Neural cell (in vitro differentiated cells): ENCODE measurements around the gene MILR1. TPM values are rescaled to one million over a fixed set of nuclear protein-coding genes. Genes with fewer than 3 reads are reported as not detected.

Experiments
- H2AFZ ChIP-seq: fragments of 200-600, 300-800 bp; sonication (generic), shearing (Covaris generic); 2 replicates; pipeline ENCODE4 v1.6.0; 2014; ENCODE audit warnings: low read depth, mild to moderate bottlenecking, antibody characterized with exemption, low read length, moderate library complexity
- H3F3A ChIP-seq: fragments of 200-600 bp; shearing (Covaris generic); 2 replicates; pipeline ENCODE4 v1.6.1; 2016; ENCODE audit warnings: mild to moderate bottlenecking, moderate library complexity, mixed read lengths, antibody characterized with exemption, low read length; ENCODE audit not compliant: insufficient read depth, poor library complexity, severe bottlenecking
- H3K27ac ChIP-seq: fragments of 200-600, 300-800 bp; sonication (generic), shearing (Covaris generic); 2 replicates; pipeline ENCODE4 v1.5.1; 2014; ENCODE audit warnings: mild to moderate bottlenecking, low read length, moderate library complexity
- H3K27me3 ChIP-seq: fragments of 300-800, 200-600 bp; sonication (generic), shearing (Covaris generic); 2 replicates; pipeline ENCODE4 v1.6.0; 2014; ENCODE audit warnings: mild to moderate bottlenecking, low read depth, low read length, moderate library complexity; ENCODE audit not compliant: insufficient read depth
- H3K36me3 ChIP-seq: fragments of 300-800, 200-600 bp; sonication (generic), shearing (Covaris generic); 2 replicates; pipeline ENCODE4 v1.5.1; 2014; ENCODE audit warnings: mild to moderate bottlenecking, antibody characterized with exemption, low read length, moderate library complexity; ENCODE audit not compliant: insufficient read depth
- H3K4me2 ChIP-seq: fragments of 300-800, 200-600 bp; sonication (generic), shearing (Covaris generic); 2 replicates; pipeline ENCODE4 v1.6.0; 2014; ENCODE audit warnings: mild to moderate bottlenecking, low read length
- H3K4me3 ChIP-seq: fragments of 300-800, 200-600 bp; sonication (generic), shearing (Covaris generic); 2 replicates; pipeline ENCODE4 v1.5.1; 2014; ENCODE audit warnings: mild to moderate bottlenecking, low read length, moderate library complexity
- H3K79me2 ChIP-seq: fragments of 200-600 bp; shearing (Covaris generic); replicated peaks from 2 replicates; pipeline ENCODE4 v1.6.0; 2014; ENCODE audit warnings: mild to moderate bottlenecking, low read length, moderate library complexity; ENCODE audit not compliant: insufficient read depth
- H3K9ac ChIP-seq: fragments of 300-800, 200-600 bp; sonication (generic), shearing (Covaris generic); 2 replicates; pipeline ENCODE4 v1.6.1; 2016; ENCODE audit warnings: mild to moderate bottlenecking, low read length, mixed read lengths
- H3K9me2 ChIP-seq: fragments of 200-600 bp; shearing (Covaris generic); 2 replicates; pipeline ENCODE4 v1.6.1; 2016; ENCODE audit warnings: mild to moderate bottlenecking, low read length, mixed read lengths; ENCODE audit not compliant: insufficient read depth
- H3K9me3 ChIP-seq: fragments of 200-600, 300-800 bp; sonication (generic), shearing (Covaris generic); 2 replicates; pipeline ENCODE4 v1.6.1; 2016; ENCODE audit warnings: mild to moderate bottlenecking, mixed run types, low read length, moderate library complexity, mixed read lengths
- H4K20me1 ChIP-seq: fragments of 200-600 bp; shearing (Covaris generic); 2 replicates; pipeline ENCODE4 v1.6.1; 2016; ENCODE audit warnings: mild to moderate bottlenecking, mixed run types; ENCODE audit not compliant: insufficient read depth
- EP300 ChIP-seq: fragments of 450-650 bp; conservative IDR thresholded peaks from 2 replicates; pipeline ENCODE4 v1.6.1; 2014; ENCODE audit warnings: antibody characterized with exemption, mild to moderate bottlenecking, moderate library complexity; ENCODE audit not compliant: poor library complexity, severe bottlenecking
- EZH2 ChIP-seq: fragments of 200-600, 300-800 bp; shearing (Covaris generic), sonication (generic); IDR thresholded peaks from 2 replicates; pipeline ENCODE4 v1.6.1; 2014; ENCODE audit warnings: antibody characterized with exemption, low read length, borderline replicate concordance, mild to moderate bottlenecking; ENCODE audit not compliant: insufficient read depth, poor library complexity, severe bottlenecking
- MXI1 ChIP-seq: fragments of 450-650 bp; conservative IDR thresholded peaks from 2 replicates; pipeline ENCODE4 v1.6.1; 2014; ENCODE audit warnings: antibody characterized with exemption, mild to moderate bottlenecking; ENCODE audit not compliant: poor library complexity, severe bottlenecking
- POLR2AphosphoS5 ChIP-seq: IDR thresholded peaks from 2 replicates; pipeline ENCODE4 v1.6.1; 2012
- RAD21 ChIP-seq: fragments of 450-650 bp; conservative IDR thresholded peaks from 2 replicates; pipeline ENCODE4 v1.6.1; 2014; ENCODE audit warnings: antibody characterized with exemption, mild to moderate bottlenecking, moderate library complexity
- REST ChIP-seq: IDR thresholded peaks from 2 replicates; pipeline ENCODE4 v1.6.1; 2012; ENCODE audit warnings: borderline replicate concordance
- SMC3 ChIP-seq: fragments of 450-650 bp; conservative IDR thresholded peaks from 2 replicates; pipeline ENCODE4 v1.6.1; 2014; ENCODE audit warnings: antibody characterized with exemption, mild to moderate bottlenecking, moderate library complexity; ENCODE audit not compliant: poor library complexity
- TAF1 ChIP-seq: IDR thresholded peaks from 2 replicates; pipeline ENCODE4 v1.6.1; 2012; ENCODE audit warnings: low read depth
- polyA plus RNA-seq: library from polyadenylated mRNA; depleted of rRNA; stranded (reverse); fragments of >200 nt; gene quantifications from 2 replicates; pipeline ENCODE4 v1.2.3, GENCODE V29; 2014
- TF ChIP-seq, protein P1 (sequence below): fragments of 450-650 bp; IDR thresholded peaks from 2 replicates; pipeline ENCODE4 v1.5.1; 2014; ENCODE audit warnings: antibody characterized with exemption, mild to moderate bottlenecking, moderate library complexity; ENCODE audit not compliant: poor library complexity, severe bottlenecking

MILR1 gene
- polyA plus RNA-seq, 1 donor from 2014 or later, result not detected

GRCh38 chr17:64508683-64509082, 59.8 kb downstream of the MILR1 start:
- peak overlapping the region; percentile 97 for H3K4me3 ChIP-seq
- peaks cover 20% of the 10 kb centered on the region for H4K20me1 ChIP-seq
- peaks cover 5% of the 10 kb centered on the region for H3K36me3 ChIP-seq
- H3K27me3 ChIP-seq, result no peaks in the 10 kb centered on the region
- TF ChIP-seq EP300 (no peak), MXI1 (no peak), TAF1 (no peak), SMC3 (no peak), EZH2 (no peak), POLR2AphosphoS5 (no peak), REST (no peak), RAD21 (no peak)
- TF ChIP-seq, protein P1, sequence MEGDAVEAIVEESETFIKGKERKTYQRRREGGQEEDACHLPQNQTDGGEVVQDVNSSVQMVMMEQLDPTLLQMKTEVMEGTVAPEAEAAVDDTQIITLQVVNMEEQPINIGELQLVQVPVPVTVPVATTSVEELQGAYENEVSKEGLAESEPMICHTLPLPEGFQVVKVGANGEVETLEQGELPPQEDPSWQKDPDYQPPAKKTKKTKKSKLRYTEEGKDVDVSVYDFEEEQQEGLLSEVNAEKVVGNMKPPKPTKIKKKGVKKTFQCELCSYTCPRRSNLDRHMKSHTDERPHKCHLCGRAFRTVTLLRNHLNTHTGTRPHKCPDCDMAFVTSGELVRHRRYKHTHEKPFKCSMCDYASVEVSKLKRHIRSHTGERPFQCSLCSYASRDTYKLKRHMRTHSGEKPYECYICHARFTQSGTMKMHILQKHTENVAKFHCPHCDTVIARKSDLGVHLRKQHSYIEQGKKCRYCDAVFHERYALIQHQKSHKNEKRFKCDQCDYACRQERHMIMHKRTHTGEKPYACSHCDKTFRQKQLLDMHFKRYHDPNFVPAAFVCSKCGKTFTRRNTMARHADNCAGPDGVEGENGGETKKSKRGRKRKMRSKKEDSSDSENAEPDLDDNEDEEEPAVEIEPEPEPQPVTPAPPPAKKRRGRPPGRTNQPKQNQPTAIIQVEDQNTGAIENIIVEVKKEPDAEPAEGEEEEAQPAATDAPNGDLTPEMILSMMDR, result no peak
- no peak overlapping the region for H2AFZ ChIP-seq
- H3K9me2 ChIP-seq, result no peaks in the 10 kb centered on the region
- no peaks in the 10 kb centered on the region for H3K9me3 ChIP-seq
- peaks cover 68% of the 10 kb centered on the region for H3K79me2 ChIP-seq
- H3K9ac ChIP-seq, result peak overlapping the region; percentile 100
- peaks cover 8% of the 10 kb centered on the region for H3F3A ChIP-seq
- no peak overlapping the region for H3K27ac ChIP-seq
- peak overlapping the region; percentile 97 for H3K4me2 ChIP-seq

DNA sequence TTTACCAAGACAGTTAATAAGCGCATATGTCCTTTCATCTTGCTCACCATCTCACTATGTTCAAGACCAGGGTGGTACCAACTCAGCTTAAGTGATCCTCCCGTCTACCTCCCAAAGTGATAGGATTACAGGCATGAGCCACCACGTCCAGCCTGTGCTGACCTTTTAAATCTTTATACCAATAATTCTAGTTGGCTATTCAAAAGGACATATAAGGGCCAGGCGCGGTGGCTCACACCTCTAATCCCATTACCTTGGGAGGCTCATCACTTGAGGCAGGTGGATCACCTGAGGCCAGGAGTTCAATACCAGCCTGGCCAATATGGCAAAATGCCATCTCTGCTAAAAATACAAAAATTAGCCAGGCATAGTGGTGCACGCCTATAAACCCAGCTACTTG, 60.3 kb downstream of the MILR1 start:
- Histone ChIP-seq H3K9me3 (no peaks in the 10 kb centered on the region), H3F3A (peaks cover 8% of the 10 kb centered on the region), H3K27ac (no peak overlapping the region), H3K36me3 (no peaks in the 10 kb centered on the region), H3K9me2 (no peaks in the 10 kb centered on the region), H3K4me2 (no peak overlapping the region), H4K20me1 (peaks cover 16% of the 10 kb centered on the region), H2AFZ (no peak overlapping the region), H3K27me3 (no peaks in the 10 kb centered on the region), H3K4me3 (peak overlapping the region; percentile 61), H3K9ac (no peak overlapping the region), H3K79me2 (peaks cover 63% of the 10 kb centered on the region)
- TF ChIP-seq RAD21 (no peak), EZH2 (no peak), POLR2AphosphoS5 (no peak), TAF1 (no peak), REST (no peak), SMC3 (no peak), EP300 (no peak), MXI1 (no peak)
- TF ChIP-seq, protein P1, result no peak
